PFSK-1 (cell line): Measurements from ENCODE around the gene OSBPL10.

Experiments used
- FOXP2 ChIP-seq: optimal IDR thresholded peaks from 2 replicates; pipeline ENCODE3; 2011; ENCODE audit warnings: borderline replicate concordance, control low read depth, inconsistent platforms; ENCODE audit not compliant: insufficient read depth; ENCODE audit errors: extremely low read length, extremely low read depth
- POLR2AphosphoS5 ChIP-seq: IDR thresholded peaks from 2 replicates; pipeline ENCODE4 v1.6.1; 2012; ENCODE audit warnings: low read depth, mild to moderate bottlenecking, control low read depth, low read length, moderate library complexity
- SIN3A ChIP-seq: IDR thresholded peaks from 2 replicates; pipeline ENCODE4 v1.6.1; 2012; ENCODE audit warnings: mild to moderate bottlenecking, low read length, moderate library complexity, borderline replicate concordance; ENCODE audit not compliant: insufficient read depth
- TAF1 ChIP-seq: IDR thresholded peaks from 2 replicates; pipeline ENCODE4 v1.6.1; 2012; ENCODE audit warnings: low read length, control low read depth, borderline replicate concordance; ENCODE audit not compliant: insufficient read depth
- TF ChIP-seq, protein P1 (sequence below), 2 experiments: IDR thresholded peaks; 2 replicates each; pipeline versions ENCODE4 v1.6.1 to v1.8.0; 2011 to 2012; ENCODE audit warnings: low read depth in 2 of 2, low read length in 2 of 2, control low read depth in 1 of 2, inconsistent platforms in 1 of 2, mild to moderate bottlenecking in 1 of 2, moderate library complexity in 1 of 2; ENCODE audit not compliant: insufficient read depth in 1 of 2

OSBPL10 gene

DNA sequence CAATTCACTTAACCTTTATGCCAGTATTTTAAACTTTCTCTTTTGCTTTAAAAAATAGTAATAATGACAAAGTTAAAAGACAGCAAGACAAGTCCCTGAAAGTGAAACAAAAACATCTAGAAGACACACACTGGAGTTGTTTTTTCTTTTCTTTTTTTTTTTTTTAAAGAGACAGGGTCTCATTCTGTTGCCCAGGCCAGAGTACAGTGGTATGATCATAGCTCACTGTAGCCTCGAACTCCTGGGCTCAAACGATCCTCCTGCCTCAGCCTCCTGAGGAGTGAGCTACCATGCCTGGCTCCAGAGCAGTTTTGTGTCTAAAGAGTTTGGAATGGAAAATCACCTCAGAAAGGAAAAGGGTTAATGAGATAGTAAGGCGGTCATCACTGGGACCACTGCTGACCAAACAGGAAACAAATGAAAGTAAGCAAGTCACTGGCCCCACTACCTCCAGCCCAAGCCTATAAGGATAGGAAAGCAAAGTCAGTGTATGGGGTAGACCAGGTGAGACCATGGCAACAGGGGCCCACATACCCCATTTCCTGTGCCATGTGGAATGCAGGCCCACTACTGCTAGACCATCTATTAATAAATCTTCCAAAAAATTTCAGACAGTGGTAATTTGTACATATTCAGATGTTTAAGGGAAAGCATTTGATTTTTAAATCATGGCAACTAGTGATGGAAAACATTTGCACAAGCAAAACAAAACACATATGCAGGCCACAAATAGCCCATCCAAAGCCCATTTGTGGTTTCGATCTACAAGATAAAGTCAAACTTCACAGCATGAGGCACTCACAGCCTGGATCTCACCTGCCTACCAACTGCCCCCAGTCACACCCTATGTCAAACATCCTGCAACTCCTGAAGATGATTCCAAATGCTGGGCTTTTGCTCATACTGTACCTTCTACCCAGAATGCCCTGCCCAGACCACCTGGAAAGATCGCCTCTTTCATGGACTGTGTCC lies 62.6 kb downstream of the OSBPL10 start:
- TF ChIP-seq TAF1, result no peak
- no peak for TF ChIP-seq POLR2AphosphoS5
- TF ChIP-seq FOXP2, result no peak
- no peak for TF ChIP-seq SIN3A
- TF ChIP-seq, protein P1, sequence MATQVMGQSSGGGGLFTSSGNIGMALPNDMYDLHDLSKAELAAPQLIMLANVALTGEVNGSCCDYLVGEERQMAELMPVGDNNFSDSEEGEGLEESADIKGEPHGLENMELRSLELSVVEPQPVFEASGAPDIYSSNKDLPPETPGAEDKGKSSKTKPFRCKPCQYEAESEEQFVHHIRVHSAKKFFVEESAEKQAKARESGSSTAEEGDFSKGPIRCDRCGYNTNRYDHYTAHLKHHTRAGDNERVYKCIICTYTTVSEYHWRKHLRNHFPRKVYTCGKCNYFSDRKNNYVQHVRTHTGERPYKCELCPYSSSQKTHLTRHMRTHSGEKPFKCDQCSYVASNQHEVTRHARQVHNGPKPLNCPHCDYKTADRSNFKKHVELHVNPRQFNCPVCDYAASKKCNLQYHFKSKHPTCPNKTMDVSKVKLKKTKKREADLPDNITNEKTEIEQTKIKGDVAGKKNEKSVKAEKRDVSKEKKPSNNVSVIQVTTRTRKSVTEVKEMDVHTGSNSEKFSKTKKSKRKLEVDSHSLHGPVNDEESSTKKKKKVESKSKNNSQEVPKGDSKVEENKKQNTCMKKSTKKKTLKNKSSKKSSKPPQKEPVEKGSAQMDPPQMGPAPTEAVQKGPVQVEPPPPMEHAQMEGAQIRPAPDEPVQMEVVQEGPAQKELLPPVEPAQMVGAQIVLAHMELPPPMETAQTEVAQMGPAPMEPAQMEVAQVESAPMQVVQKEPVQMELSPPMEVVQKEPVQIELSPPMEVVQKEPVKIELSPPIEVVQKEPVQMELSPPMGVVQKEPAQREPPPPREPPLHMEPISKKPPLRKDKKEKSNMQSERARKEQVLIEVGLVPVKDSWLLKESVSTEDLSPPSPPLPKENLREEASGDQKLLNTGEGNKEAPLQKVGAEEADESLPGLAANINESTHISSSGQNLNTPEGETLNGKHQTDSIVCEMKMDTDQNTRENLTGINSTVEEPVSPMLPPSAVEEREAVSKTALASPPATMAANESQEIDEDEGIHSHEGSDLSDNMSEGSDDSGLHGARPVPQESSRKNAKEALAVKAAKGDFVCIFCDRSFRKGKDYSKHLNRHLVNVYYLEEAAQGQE (IDR thresholded peaks at IDR 0.05; ENCODE audit: insufficient read depth in 1 of 2, low read depth in 2 of 2, low read length in 2 of 2), result no peak

DNA sequence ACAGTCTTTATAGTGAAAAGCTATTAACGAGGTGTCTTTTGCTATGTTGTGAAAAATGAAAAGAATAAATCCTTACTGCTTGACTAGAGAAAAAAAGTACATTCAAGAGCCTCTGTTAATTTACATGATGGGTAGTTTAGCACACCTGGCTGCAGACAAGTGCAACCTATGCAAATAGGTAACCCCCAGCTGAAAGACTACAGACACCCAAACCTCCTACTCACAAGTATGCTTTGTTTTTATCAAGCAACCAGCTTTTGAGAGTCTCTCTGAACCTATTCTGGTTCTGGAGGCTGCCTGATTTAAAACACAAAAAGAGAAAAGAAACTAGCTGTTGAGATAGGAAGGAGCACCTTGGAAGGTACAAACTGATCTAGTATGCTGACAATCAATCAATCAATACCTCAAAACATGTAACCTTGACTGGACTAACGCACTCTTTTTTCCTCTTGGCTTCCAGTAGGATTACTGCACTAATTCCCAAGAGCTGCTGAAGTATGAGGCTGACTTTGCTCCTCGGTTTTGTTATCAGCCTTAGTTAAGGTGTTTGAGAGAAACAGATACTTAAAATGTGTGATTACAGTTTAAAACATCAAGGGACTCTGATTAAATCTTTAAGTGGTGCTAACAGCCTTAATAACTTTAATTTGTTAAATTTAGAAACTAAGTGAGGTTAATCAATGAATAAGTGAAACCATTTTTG lies 63.6 kb downstream of the OSBPL10 start:
- no peak for TF ChIP-seq TAF1
- no peak for TF ChIP-seq POLR2AphosphoS5
- no peak for TF ChIP-seq FOXP2
- TF ChIP-seq, protein P1 (IDR thresholded peaks at IDR 0.05; ENCODE audit: insufficient read depth in 1 of 2, low read depth in 2 of 2, low read length in 2 of 2), result no peak
- no peak for TF ChIP-seq SIN3A

DNA sequence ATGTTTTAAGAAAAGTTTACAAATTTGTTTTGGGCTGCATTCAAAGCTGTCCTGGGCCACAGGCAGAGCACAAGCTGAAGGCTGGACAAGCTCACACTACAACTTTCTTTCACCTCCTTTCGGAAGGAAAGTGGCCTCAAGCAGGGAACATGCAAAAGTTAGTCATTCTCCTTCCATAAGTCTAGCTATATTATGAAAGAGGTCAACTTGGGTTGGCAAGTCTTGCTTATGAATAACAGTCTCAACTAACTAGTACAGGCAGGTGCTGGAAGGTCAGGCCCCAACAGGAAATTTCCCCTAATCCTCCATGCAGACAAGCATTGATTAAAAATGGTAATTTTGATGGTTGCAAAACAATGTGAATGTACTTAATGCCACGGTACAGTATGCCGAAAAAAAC lies 69.4 kb downstream of the OSBPL10 start:
- TF ChIP-seq, protein P1 (IDR thresholded peaks at IDR 0.05; ENCODE audit: insufficient read depth in 1 of 2, low read depth in 2 of 2, low read length in 2 of 2), result no peak
- no peak for TF ChIP-seq TAF1
- TF ChIP-seq POLR2AphosphoS5, result no peak
- TF ChIP-seq SIN3A, result no peak

DNA sequence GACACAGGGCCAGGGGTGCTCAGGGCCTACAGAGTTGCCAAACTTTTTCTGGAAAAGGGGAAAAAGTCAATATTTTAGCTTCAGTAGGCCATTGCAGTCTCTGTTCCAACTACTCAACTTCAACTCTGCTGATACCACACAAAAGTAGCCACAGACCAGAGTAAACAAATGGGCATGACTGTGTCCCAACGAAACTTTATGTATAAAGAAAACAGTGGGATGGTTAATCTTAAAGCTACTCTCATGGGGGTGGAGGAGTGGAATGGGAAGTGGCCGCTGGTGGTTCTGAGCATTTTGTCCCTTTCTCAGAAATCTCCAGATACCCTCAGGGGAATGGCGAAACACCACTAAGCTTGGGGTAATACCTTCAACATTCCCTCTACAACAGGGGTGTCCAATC lies 69.9 kb downstream of the OSBPL10 start:
- TF ChIP-seq SIN3A (no peak), TAF1 (no peak), FOXP2 (no peak), POLR2AphosphoS5 (no peak)
- TF ChIP-seq, protein P1 (IDR thresholded peaks at IDR 0.05; ENCODE audit: insufficient read depth in 1 of 2, low read depth in 2 of 2, low read length in 2 of 2), result no peak
